Astrocyte of the hippocampus (primary cell): Measurements from ENCODE around the gene ITPKB.
A peak's percentile ranks its signal among the peaks of the same experiment; 100 is the strongest.
"Not testable (repeated sequence)": the region's sequence is repeated elsewhere in the genome, so short reads cannot be mapped to it uniquely, and the experiment has no call there.

ENCODE experiments used
- DNase-seq: peaks from one replicate; pipeline ENCODE4 v3.0.0; 2011; ENCODE audit warnings: low read depth, low spot score

The ITPKB gene

DNA sequence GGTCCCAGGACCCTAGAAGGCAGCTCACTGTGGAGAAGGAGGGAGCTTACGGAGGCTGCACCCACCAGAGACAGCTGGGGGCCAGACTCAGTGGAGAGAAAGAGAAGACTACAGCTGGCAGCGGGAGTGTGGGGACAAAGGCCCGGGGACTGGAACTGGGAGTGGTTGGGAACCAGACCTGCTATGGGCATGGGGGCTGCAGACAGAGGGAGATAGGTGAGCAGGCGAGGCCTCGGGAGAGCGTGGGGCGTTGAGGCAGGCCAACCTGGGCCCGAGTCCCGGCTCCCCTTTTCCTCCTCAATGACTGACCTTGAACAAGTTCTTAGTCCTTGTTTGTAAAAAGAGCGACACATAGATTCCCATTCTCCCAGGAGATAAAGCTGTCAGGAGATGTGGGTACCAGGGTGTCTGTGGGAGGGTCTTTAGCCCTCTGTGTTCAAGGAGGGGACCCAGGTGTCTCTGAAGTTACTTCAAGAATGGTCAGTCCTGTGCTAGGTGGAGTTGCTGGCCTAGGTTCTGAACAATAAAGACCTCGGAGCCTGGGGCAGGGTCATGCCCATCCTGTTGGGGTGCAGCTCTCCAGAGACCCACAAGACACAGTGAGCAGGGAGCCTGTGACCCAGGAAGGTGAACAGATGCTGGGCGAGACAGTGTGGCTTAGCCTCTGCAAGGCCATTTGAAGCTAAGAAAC is 87.9 kb downstream of the ITPKB start:
- DNase-seq: no peak

GRCh38 chr1:226650236-226650841 is 88.7 kb downstream of the ITPKB start:
- DNase-seq: no peak

GRCh38 chr1:226649780-226650179 is 89.3 kb downstream of the ITPKB start:
- no peak for DNase-seq

GRCh38 chr1:226649244-226649643 is 89.8 kb downstream of the ITPKB start:
- DNase-seq: no peak

DNA sequence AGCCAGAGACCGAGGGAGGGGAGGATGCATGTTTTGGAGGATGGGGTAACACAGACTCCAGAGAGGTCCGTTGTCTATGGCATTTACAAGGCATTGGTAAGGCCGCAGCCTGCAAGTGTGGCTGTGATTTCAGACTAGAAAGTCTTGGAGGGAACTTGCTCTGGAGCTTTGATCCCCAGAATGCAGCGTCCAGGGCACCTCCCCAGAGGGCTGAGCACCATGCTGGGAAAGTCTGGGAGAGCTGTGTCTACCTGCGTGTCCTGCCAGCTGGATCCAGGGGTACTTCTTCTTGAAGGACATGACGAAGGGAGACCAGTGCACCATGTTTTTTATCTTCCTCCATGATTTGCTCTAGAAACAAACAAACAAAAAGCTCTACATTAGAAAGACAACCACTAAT is 90.7 kb downstream of the ITPKB start:
- no peak for DNase-seq

- DNase-seq: no peak
Measured at GRCh38 chr1:226647719-226648118, 91.4 kb downstream of the ITPKB start.

- DNase-seq: no peak
Measured at GRCh38 chr1:226646870-226647449, 92.1 kb downstream of the ITPKB start.

DNA sequence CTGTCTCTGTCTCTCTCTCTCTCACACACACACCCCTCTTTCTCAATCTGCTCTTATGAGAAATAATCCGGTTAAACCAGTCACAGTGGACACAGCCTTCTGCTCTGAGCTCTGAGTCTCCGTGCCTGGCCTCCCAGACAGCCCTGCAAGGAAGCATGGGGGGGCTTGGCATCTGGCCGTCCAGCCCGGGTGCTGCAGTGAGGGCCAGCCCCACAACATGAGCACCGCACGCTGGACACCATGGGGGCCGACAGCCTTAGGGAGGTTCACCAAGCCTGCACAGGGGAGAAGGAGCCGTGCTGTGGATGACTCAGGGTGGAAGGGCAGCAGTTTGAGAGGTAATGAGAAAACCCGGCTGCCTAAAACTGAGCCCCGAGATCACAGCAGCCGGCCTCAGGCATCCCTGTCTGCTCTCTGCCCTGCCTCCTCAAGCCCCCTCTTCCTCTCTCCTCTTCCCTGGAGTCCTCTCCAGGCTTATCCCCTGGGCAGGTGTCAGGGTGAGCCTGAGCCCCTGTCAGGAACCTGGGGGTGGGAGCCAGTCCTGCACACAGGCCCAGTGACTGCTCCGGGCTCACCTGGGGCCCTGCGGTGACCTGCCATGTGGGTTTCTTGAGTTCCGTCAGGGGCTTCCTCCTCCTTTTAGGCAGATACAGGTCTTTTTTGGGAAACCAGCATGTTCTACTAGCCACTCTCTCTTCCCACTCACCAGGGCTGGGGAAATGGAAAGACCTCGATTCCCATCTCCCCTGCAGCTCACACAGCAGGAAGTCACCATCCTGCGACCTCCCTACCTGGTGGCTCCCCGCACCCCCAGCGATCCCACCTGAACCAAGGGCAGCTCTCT is 92.8 kb downstream of the ITPKB start:
- DNase-seq: no peak

- no peak for DNase-seq
Measured at GRCh38 chr1:226645279-226645976, 93.7 kb downstream of the ITPKB start.

DNA sequence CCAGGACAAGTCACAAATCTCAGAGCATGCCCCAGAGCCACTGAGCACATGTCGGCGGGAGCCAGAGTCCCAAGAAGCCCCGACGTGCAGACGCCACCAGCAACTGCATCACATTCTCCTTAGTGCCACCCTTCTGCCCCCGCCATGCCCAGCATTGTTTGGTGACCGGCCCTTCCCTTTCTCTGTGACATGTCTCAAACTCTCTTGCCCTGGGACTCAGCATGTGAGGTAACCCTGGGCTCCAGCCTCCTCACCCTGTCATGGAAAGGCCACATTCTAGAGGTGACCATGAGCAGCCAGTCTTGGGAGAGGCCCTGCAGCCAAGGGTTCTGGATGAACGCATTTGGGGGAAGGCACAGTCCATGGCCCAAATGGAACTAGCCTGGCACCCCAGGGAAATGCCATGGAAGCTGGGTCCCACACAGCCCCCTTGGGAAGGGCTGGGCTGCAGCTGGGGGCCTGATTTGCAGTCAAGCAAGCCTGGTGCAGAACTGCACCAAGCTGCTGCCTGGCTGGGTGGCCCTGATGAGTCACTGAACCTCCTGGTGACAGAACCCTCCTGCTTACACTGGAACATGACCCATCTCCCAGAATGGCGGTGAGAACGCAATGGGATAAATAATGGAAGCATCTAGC is 94.4 kb downstream of the ITPKB start:
- DNase-seq: no peak

GRCh38 chr1:226643611-226644540 is 95.2 kb downstream of the ITPKB start:
- no peak for DNase-seq

- peak; percentile 83 for DNase-seq
Measured at GRCh38 chr1:226643177-226643576, 95.9 kb downstream of the ITPKB start.

DNA sequence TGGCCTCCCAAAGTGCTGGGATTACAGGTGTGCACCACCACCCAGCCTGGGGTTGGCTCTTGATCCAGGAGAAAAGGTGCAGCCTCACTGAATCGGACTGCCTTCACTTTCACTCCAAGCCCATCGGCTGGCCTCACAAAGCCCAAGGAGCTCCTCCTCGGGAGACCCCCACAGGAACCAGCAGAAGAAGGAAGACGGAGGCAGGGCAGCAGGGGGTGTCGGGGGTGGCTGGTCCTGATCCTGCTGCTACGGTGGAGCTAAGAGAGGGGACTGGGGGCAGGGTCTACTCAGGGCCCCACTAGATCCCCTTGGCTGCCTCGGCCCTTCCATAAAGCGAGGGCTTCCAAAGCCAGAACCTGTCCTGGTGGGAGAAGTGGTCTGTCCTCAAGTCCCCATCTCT is 96.7 kb downstream of the ITPKB start:
- DNase-seq: no peak

DNA sequence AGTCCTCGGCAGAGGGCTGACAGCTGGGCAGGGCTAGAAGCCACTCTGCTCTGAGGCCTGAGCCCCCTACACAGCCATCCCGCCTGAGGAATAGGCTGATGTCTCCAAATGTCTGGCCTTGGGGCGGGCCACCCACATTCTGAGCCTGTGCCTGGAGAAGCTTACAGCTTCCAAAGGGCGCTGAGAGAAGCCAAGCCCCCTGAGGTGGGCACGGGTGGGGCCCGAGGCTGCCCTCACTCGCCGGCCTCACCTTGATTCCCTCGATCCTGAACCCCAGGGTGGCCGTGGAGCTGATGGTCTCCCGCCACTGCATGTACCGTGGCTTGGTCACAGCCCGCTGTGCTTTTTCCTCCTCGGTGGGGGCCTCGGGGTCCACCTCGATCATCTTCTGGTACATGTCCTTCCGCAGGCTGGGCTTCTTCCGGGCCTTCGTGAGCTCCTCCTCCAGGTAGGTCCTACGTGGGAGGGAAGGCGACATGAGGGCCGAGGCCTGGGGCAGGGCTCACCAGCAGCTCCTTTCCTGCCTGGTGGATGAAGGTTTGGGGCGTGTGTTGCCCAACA is 97.3 kb downstream of the ITPKB start:
- no peak for DNase-seq

GRCh38 chr1:226640321-226641136 is 98.6 kb downstream of the ITPKB start:
- DNase-seq: no peak

GRCh38 chr1:226639631-226640061 is 99.4 kb downstream of the ITPKB start:
- no peak for DNase-seq

- not testable (repeated sequence) for DNase-seq
Measured at GRCh38 chr1:226639206-226639605, 99.9 kb downstream of the ITPKB start.

DNA sequence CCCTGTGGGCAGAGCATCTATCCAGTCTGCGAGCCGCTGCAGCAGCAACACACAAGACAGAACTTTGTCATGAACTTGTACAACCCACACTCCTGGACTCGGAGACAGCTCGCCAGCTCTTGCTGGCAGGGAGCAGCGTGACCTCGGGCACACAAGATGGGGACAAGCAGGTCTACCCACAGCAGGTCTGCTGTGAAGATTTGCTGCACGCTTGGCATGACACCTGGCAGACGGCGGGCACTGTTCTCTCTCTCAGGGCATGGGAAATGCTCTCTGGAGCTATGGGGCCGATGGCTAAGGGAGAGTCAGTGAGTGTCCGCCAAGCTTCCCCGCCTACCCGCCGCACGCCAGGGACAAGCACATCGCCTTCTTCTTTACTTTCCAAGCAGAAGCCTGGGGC is 100.5 kb downstream of the ITPKB start:
- DNase-seq: no peak
